HepG2 (cell line): Measurements from ENCODE around the gene CEP104. TPM values are rescaled to one million over a fixed set of nuclear protein-coding genes. Genes with fewer than 3 reads are reported as not detected.

Experiments used
- HIVEP1 ChIP-seq: sonication (generic); formaldehyde crosslinking; IDR thresholded peaks from 2 replicates; pipeline ENCODE4 v1.4.0; 2020; ENCODE audit warnings: mild to moderate bottlenecking, missing genetic modification reagents
- ISX ChIP-seq: sonication (generic); formaldehyde crosslinking; conservative IDR thresholded peaks from 2 replicates; pipeline ENCODE4 v1.5.0; 2020; ENCODE audit warnings: missing genetic modification reagents
- MEIS1 ChIP-seq: sonication (generic); formaldehyde crosslinking; IDR thresholded peaks from 2 replicates; pipeline ENCODE4 v1.9.0; 2021; ENCODE audit warnings: mild to moderate bottlenecking, missing genetic modification reagents, moderate library complexity, borderline replicate concordance
- MIER3 ChIP-seq: IDR thresholded peaks from 2 replicates; pipeline ENCODE4 v1.6.1; 2016; ENCODE audit warnings: missing compliant biosample characterization, borderline replicate concordance
- PHF8 ChIP-seq: sonication (generic); formaldehyde crosslinking; IDR thresholded peaks from 2 replicates; pipeline ENCODE4 v1.5.0; 2020; ENCODE audit warnings: missing genetic modification reagents
- POGZ ChIP-seq: sonication (generic); formaldehyde crosslinking; IDR thresholded peaks from 2 replicates; pipeline ENCODE4 v1.4.0; 2020; ENCODE audit warnings: mild to moderate bottlenecking, missing genetic modification reagents
- SOX5 ChIP-seq: IDR thresholded peaks from 2 replicates; pipeline ENCODE4 v1.6.1; 2016; ENCODE audit warnings: borderline replicate concordance
- TBX2 ChIP-seq: sonication (generic); formaldehyde crosslinking; IDR thresholded peaks from 2 replicates; pipeline ENCODE4 v1.5.0; 2020; ENCODE audit warnings: missing genetic modification reagents, mild to moderate bottlenecking, borderline replicate concordance
- TP53 ChIP-seq: sonication (generic); formaldehyde crosslinking; conservative IDR thresholded peaks from 2 replicates; pipeline ENCODE4 v1.4.0; 2020; ENCODE audit warnings: missing genetic modification reagents
- YY1 ChIP-seq: IDR thresholded peaks from 2 replicates; pipeline ENCODE4 v1.6.1; 2011; ENCODE audit warnings: low read length, low read depth, moderate library complexity, mild to moderate bottlenecking; ENCODE audit not compliant: insufficient read depth, insufficient replicate concordance
- ZBED4 ChIP-seq: sonication (generic); formaldehyde crosslinking; IDR thresholded peaks from 2 replicates; pipeline ENCODE4 v1.4.0; 2020; ENCODE audit warnings: missing genetic modification reagents, borderline replicate concordance
- ZFX ChIP-seq: sonication (generic); formaldehyde crosslinking; IDR thresholded peaks from 2 replicates; pipeline ENCODE4 v1.4.0; 2020; ENCODE audit warnings: mild to moderate bottlenecking, low read depth, missing genetic modification reagents, moderate library complexity
- ZNF124 ChIP-seq: sonication (generic); formaldehyde crosslinking; IDR thresholded peaks from 2 replicates; pipeline ENCODE4 v1.4.0; 2020; ENCODE audit warnings: missing genetic modification reagents
- ZNF607 ChIP-seq: sonication (generic); formaldehyde crosslinking; IDR thresholded peaks from 2 replicates; pipeline ENCODE4 v1.5.1; 2020; ENCODE audit warnings: missing genetic modification reagents, mild to moderate bottlenecking, borderline replicate concordance
- ZNF746 ChIP-seq: sonication (generic); formaldehyde crosslinking; IDR thresholded peaks from 2 replicates; pipeline ENCODE4 v1.8.0; 2022; ENCODE audit warnings: mild to moderate bottlenecking, missing genetic modification reagents
- ZNF776 ChIP-seq: sonication (generic); formaldehyde crosslinking; IDR thresholded peaks from 2 replicates; pipeline ENCODE4 v1.4.0; 2020; ENCODE audit warnings: mild to moderate bottlenecking, missing genetic modification reagents
- ZSCAN20 ChIP-seq: sonication (generic); formaldehyde crosslinking; IDR thresholded peaks from 2 replicates; pipeline ENCODE4 v1.4.0; 2020; ENCODE audit warnings: missing genetic modification reagents, mild to moderate bottlenecking, borderline replicate concordance
- polyA plus RNA-seq, 8 experiments: library from polyadenylated mRNA; depleted of rRNA in 3 of 8; stranded (reverse) in 7 of 8; unstranded in 1 of 8; fragments of >200 nt; fragmentation: Illumina TruSeq in 4 of 8; extraction: Trizol in 4 of 8; gene quantifications; 2 replicates each; pipeline versions ENCODE4 v1.2.1 to v1.2.3, GENCODE V29; 2011 to 2016; ENCODE audit warnings: low read depth in 4 of 8, missing spikeins in 1 of 8, mixed read lengths in 1 of 8; ENCODE audit not compliant: insufficient read depth in 1 of 8
- total RNA-seq, 5 experiments: library from RNA; depleted of rRNA; stranded (reverse); fragments of >200 nt; fragmentation: Illumina TruSeq; extraction: Trizol; gene quantifications; 2 replicates each; pipeline ENCODE4 v1.2.3, GENCODE V29; 2016; ENCODE audit warnings: low read depth in 1 of 5
- TF ChIP-seq, protein P1 (sequence below): sonication (generic); formaldehyde crosslinking; IDR thresholded peaks from 2 replicates; pipeline ENCODE4 v1.4.0; 2020; ENCODE audit warnings: missing genetic modification reagents
- TF ChIP-seq, protein P2 (sequence below): sonication (generic); formaldehyde crosslinking; IDR thresholded peaks from 2 replicates; pipeline ENCODE4 v1.9.0; 2021; ENCODE audit warnings: missing genetic modification reagents, mild to moderate bottlenecking, borderline replicate concordance

CEP104 gene
- total and polyA plus RNA-seq, 2 of the 13 experiments (the other 11 are each of a cell fraction or from before 2014, with no cell fraction given) = 20.4 to 30.1 TPM

DNA sequence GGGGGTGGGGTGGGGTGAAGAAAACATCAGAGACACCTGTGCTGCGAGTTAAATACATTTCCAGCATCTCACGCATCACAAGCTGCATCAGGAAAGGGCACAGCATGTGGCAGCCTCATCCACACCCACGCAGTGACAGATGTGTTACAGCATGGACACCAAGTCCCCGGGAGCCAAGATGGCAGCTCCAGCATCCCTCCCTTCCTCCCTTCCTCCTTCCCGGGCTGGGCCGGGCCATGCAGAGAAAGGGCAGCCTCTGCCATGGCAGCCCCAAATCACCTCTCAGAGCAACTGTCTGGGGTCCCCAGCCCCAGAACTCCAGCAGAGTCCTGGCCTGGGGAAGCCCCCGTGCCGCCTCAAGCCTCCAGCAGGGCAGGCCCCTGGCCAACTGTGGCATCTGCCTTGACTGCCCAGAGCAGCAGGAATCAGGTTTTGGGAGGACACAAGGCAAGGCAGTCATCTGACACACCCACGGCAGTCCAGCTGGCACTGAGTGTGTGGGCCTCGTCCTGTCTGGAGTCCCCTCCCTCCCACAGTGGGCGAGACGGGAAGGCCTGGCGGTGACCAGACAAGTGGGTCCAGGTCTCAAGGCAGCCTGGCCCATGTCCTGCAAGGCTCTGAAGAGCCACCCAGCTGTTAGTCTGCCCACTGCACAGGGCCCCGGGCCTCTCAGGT is 78.3 kb downstream of the CEP104 start (continued):
- TF ChIP-seq, protein P1, sequence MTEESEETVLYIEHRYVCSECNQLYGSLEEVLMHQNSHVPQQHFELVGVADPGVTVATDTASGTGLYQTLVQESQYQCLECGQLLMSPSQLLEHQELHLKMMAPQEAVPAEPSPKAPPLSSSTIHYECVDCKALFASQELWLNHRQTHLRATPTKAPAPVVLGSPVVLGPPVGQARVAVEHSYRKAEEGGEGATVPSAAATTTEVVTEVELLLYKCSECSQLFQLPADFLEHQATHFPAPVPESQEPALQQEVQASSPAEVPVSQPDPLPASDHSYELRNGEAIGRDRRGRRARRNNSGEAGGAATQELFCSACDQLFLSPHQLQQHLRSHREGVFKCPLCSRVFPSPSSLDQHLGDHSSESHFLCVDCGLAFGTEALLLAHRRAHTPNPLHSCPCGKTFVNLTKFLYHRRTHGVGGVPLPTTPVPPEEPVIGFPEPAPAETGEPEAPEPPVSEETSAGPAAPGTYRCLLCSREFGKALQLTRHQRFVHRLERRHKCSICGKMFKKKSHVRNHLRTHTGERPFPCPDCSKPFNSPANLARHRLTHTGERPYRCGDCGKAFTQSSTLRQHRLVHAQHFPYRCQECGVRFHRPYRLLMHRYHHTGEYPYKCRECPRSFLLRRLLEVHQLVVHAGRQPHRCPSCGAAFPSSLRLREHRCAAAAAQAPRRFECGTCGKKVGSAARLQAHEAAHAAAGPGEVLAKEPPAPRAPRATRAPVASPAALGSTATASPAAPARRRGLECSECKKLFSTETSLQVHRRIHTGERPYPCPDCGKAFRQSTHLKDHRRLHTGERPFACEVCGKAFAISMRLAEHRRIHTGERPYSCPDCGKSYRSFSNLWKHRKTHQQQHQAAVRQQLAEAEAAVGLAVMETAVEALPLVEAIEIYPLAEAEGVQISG = 0 out of 2 replicates have a peak, but pooled peaks have one; percentile 33
- TF ChIP-seq TBX2 (CRISPR knock-in tag) = no peak
- TF ChIP-seq ZFX (CRISPR knock-in tag) = no peak
- no peak for TF ChIP-seq ZNF124 (CRISPR knock-in tag)
- TF ChIP-seq YY1 = no peak
- TF ChIP-seq ZNF746 = no peak
- TF ChIP-seq MIER3 (CRISPR knock-in tag) = no peak
- no peak for TF ChIP-seq ZBED4 (CRISPR knock-in tag)
- no peak for TF ChIP-seq MEIS1 (CRISPR knock-in tag)
- no peak for TF ChIP-seq HIVEP1
- TF ChIP-seq TP53 = no peak
- TF ChIP-seq ISX = no peak
- no peak for TF ChIP-seq ZNF607
- no peak for TF ChIP-seq PHF8 (CRISPR knock-in tag)
- no peak for TF ChIP-seq POGZ
- no peak for TF ChIP-seq ZSCAN20
- TF ChIP-seq, protein P2, sequence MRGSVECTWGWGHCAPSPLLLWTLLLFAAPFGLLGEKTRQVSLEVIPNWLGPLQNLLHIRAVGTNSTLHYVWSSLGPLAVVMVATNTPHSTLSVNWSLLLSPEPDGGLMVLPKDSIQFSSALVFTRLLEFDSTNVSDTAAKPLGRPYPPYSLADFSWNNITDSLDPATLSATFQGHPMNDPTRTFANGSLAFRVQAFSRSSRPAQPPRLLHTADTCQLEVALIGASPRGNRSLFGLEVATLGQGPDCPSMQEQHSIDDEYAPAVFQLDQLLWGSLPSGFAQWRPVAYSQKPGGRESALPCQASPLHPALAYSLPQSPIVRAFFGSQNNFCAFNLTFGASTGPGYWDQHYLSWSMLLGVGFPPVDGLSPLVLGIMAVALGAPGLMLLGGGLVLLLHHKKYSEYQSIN (CRISPR knock-in tag) = no peak
- TF ChIP-seq ZNF776 (CRISPR knock-in tag) = no peak
- TF ChIP-seq SOX5 (CRISPR knock-in tag) = no peak
